DND-41 (cell line): ENCODE measurements around the gene SMCP.

ENCODE experiments used
- ATAC-seq: fragments of 200-7000 bp; cut with Tn5 transposase; 3 replicates; pipeline ENCODE4 v1.9.1; 2021; ENCODE audit warnings: low read depth; ENCODE audit not compliant: insufficient read depth
- DNase-seq: peaks from one replicate; pipeline ENCODE4 v3.0.0-alpha.2; 2020
- H2AFZ ChIP-seq: 2 replicates; pipeline ENCODE4 v1.6.0; 2012; ENCODE audit warnings: low read depth, low read length
- H3K27ac ChIP-seq: 2 replicates; pipeline ENCODE4 v1.5.1; 2012; ENCODE audit warnings: low read length, inconsistent platforms
- H3K27me3 ChIP-seq: fragments of 200-600 bp; sonication (generic); 2 replicates; pipeline ENCODE4 v1.6.0; 2012; ENCODE audit warnings: low read length, mild to moderate bottlenecking, inconsistent platforms; ENCODE audit not compliant: insufficient read depth, poor library complexity
- H3K36me3 ChIP-seq: 2 replicates; pipeline ENCODE4 v1.5.1; 2012; ENCODE audit warnings: low read length, inconsistent platforms; ENCODE audit not compliant: insufficient read depth
- H3K4me1 ChIP-seq: 2 replicates; pipeline ENCODE4 v1.5.1; 2012; ENCODE audit warnings: mild to moderate bottlenecking, low read length; ENCODE audit not compliant: insufficient read depth
- H3K4me2 ChIP-seq: 2 replicates; pipeline ENCODE4 v1.6.0; 2012; ENCODE audit warnings: mild to moderate bottlenecking, moderate library complexity, low read length, inconsistent platforms; ENCODE audit not compliant: insufficient read depth
- H3K4me3 ChIP-seq, 2 experiments: fragments of 200-600 bp in 1 of 2; shearing (Covaris generic) in 1 of 2; 2 replicates each; pipeline ENCODE4 v1.5.1; 2012 to 2016; ENCODE audit warnings: inconsistent platforms in 2 of 2, low read length in 2 of 2, mild to moderate bottlenecking in 2 of 2, low read depth in 1 of 2, moderate library complexity in 1 of 2
- H3K79me2 ChIP-seq: 2 replicates; pipeline ENCODE4 v1.6.0; 2012; ENCODE audit warnings: low read length, inconsistent platforms; ENCODE audit not compliant: insufficient read depth
- H3K9ac ChIP-seq: 2 replicates; pipeline ENCODE4 v1.6.0; 2012; ENCODE audit warnings: low read depth, mild to moderate bottlenecking, inconsistent platforms, low read length, moderate library complexity
- H3K9me3 ChIP-seq: 2 replicates; pipeline ENCODE4 v1.5.1; 2012; ENCODE audit warnings: low read length, moderate library complexity, mild to moderate bottlenecking, inconsistent platforms; ENCODE audit not compliant: insufficient read depth, severe bottlenecking
- H4K20me1 ChIP-seq: 2 replicates; pipeline ENCODE4 v1.6.0; 2012; ENCODE audit warnings: low read length; ENCODE audit not compliant: insufficient read depth
- EZH2 ChIP-seq: IDR thresholded peaks from 3 replicates; pipeline ENCODE4 v1.6.1; 2012; ENCODE audit warnings: borderline replicate concordance, low read depth, mild to moderate bottlenecking, moderate library complexity, low read length, inconsistent platforms; ENCODE audit not compliant: severe bottlenecking
- TF ChIP-seq, protein P1 (sequence below): IDR thresholded peaks from 2 replicates; pipeline ENCODE4 v1.5.1; 2012; ENCODE audit warnings: borderline replicate concordance, low read length, moderate library complexity, mild to moderate bottlenecking; ENCODE audit not compliant: poor library complexity, severe bottlenecking; ENCODE audit errors: extremely low read depth

Gene SMCP

DNA sequence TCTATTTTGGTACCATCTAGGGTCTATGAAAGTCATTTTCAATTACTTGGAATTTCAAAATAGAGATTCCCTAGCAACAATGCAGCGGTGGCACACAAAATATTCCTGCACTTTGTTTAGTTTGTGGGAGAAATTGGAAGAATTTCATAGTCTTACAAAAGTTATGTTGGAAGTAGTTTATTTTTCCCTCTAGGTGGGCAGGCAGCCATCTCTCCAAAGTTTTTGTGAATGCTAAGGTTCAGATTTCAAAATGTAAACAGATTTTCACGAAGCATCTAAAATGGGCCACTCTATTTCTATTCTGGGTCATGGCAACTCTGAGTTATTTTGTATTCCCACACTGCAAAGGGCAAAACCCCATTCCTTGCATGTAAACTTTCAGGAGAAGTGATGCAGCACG is 8.0 kb downstream of the SMCP start:
- no peak overlapping the region for H3K4me3 ChIP-seq
- DNase-seq (no peak), ATAC-seq (no peak)
- no peaks in the 10 kb centered on the region for H3K4me1 ChIP-seq
- no peak overlapping the region for H3K27ac ChIP-seq
- no peak for TF ChIP-seq EZH2
- TF ChIP-seq, protein P1, sequence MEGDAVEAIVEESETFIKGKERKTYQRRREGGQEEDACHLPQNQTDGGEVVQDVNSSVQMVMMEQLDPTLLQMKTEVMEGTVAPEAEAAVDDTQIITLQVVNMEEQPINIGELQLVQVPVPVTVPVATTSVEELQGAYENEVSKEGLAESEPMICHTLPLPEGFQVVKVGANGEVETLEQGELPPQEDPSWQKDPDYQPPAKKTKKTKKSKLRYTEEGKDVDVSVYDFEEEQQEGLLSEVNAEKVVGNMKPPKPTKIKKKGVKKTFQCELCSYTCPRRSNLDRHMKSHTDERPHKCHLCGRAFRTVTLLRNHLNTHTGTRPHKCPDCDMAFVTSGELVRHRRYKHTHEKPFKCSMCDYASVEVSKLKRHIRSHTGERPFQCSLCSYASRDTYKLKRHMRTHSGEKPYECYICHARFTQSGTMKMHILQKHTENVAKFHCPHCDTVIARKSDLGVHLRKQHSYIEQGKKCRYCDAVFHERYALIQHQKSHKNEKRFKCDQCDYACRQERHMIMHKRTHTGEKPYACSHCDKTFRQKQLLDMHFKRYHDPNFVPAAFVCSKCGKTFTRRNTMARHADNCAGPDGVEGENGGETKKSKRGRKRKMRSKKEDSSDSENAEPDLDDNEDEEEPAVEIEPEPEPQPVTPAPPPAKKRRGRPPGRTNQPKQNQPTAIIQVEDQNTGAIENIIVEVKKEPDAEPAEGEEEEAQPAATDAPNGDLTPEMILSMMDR, result no peak
- H2AFZ ChIP-seq, result no peak overlapping the region
- H3K27me3 ChIP-seq, result peaks cover 11% of the 10 kb centered on the region
- H3K79me2 ChIP-seq, result no peaks in the 10 kb centered on the region
- no peak overlapping the region for H3K4me2 ChIP-seq
- no peaks in the 10 kb centered on the region for H3K36me3 ChIP-seq
- H3K9ac ChIP-seq, result no peak overlapping the region
- H4K20me1 ChIP-seq, result no peaks in the 10 kb centered on the region
- no peaks in the 10 kb centered on the region for H3K9me3 ChIP-seq

DNA sequence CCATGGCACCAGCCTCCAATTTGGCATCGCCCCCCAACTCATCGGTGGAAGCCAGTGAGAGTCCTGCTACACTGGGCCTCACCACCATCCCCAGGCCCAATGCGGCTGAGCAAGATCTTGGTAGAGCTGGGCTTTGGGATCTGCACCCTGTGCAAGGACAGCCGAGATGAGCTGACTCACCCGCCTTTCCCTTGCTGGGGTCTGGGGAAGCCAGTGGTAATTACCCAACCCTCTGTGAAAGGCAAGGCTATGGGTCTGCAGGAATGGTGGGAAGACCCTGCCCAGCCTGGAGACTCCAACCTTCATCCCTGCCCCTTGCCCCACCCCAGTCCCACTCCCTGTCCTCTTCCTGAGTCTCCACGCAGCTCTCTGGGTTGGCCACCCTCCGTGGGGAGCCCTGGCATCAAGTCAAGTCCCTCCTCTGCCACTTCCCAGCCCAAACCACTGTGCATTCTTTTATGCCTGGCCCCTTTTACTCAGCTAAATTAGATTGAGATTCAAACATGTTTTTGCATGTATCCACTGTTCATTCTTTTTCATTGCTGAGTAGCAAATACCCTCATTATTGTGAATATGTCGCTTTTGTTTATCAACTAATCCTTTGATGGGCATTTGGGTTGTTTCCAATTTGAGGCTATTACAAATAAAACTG is 8.8 kb downstream of the SMCP start:
- no peaks in the 10 kb centered on the region for H3K9me3 ChIP-seq
- H3K9ac ChIP-seq, result no peak overlapping the region
- no peaks in the 10 kb centered on the region for H4K20me1 ChIP-seq
- no peak overlapping the region for H3K27ac ChIP-seq
- no peaks in the 10 kb centered on the region for H3K79me2 ChIP-seq
- H3K36me3 ChIP-seq, result no peaks in the 10 kb centered on the region
- H2AFZ ChIP-seq, result no peak overlapping the region
- no peak for ATAC-seq
- no peak overlapping the region for H3K4me2 ChIP-seq
- no peak for DNase-seq
- no peaks in the 10 kb centered on the region for H3K4me1 ChIP-seq
- H3K27me3 ChIP-seq, result peaks cover 11% of the 10 kb centered on the region
- no peak overlapping the region for H3K4me3 ChIP-seq
- TF ChIP-seq EZH2, result no peak
- TF ChIP-seq, protein P1, result no peak

DNA sequence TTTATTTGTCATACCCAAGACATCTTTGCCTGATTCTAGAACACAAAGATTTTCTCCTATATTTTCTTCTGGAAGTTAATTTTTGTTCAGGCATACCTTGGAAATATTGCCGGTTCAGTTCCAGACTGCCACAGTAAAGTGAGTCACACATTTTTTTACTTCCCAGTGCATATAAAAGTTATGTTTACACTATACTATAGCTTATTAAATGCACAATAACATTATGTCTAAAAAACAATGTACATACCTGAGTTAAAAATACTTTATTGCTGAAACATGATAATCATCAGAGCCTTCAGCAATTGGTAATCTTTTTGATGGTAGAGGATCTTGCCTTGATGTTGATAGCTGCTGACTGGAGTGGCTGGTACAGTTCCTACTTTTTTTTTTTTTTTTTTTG is 10.0 kb downstream of the SMCP start:
- Histone ChIP-seq H3K4me2 (no peak overlapping the region), H3K4me3 (no peak overlapping the region), H3K27ac (no peak overlapping the region), H3K4me1 (no peaks in the 10 kb centered on the region), H3K36me3 (no peaks in the 10 kb centered on the region), H2AFZ (no peak overlapping the region), H3K9ac (no peak overlapping the region), H4K20me1 (no peaks in the 10 kb centered on the region), H3K79me2 (no peaks in the 10 kb centered on the region), H3K27me3 (peaks cover 11% of the 10 kb centered on the region), H3K9me3 (no peaks in the 10 kb centered on the region)
- TF ChIP-seq, protein P1, result no peak
- TF ChIP-seq EZH2, result no peak
- no peak for DNase-seq
- no peak for ATAC-seq
